LNCaP clone FGC (cell line): ENCODE measurements around the gene SP140.
"Not testable (repeated sequence)": the region's sequence is repeated elsewhere in the genome, so short reads cannot be mapped to it uniquely, and the experiment has no call there.

Source experiments
- DNase-seq: peaks from one replicate; pipeline ENCODE4 v3.0.0-alpha.2; 2011; ENCODE audit warnings: low read depth
- H3K4me3 ChIP-seq: 2 replicates; pipeline ENCODE4 v1.5.1; 2011; ENCODE audit warnings: mild to moderate bottlenecking, low read depth, low read length, control low read depth
- TF ChIP-seq, protein P1 (sequence below): IDR thresholded peaks from 2 replicates; pipeline ENCODE4 v1.5.1; 2012; ENCODE audit warnings: mild to moderate bottlenecking; ENCODE audit not compliant: control insufficient read depth, insufficient read depth; ENCODE audit errors: extremely low read depth

The SP140 gene

DNA sequence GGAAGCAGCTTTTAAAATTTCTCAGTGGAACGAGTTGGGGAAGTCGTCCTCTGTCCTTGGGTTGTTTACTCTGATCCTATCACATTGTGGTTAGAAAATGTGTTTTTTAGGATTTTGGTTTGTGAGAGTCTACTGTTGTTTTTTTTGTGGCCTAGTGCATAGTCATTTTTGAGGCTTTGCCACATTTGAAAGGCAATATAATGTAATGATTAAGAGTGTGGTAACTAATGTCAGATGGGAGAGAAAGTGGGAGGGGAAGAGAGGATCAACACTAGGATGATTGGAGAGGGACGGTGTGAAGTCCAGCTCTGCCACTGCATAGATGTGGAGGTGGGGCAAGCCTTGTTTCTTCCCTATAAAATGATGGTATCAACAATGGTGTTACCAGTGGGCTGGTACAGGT, 109.9 kb downstream of the SP140 start:
- DNase-seq, result no peak
- TF ChIP-seq, protein P1, sequence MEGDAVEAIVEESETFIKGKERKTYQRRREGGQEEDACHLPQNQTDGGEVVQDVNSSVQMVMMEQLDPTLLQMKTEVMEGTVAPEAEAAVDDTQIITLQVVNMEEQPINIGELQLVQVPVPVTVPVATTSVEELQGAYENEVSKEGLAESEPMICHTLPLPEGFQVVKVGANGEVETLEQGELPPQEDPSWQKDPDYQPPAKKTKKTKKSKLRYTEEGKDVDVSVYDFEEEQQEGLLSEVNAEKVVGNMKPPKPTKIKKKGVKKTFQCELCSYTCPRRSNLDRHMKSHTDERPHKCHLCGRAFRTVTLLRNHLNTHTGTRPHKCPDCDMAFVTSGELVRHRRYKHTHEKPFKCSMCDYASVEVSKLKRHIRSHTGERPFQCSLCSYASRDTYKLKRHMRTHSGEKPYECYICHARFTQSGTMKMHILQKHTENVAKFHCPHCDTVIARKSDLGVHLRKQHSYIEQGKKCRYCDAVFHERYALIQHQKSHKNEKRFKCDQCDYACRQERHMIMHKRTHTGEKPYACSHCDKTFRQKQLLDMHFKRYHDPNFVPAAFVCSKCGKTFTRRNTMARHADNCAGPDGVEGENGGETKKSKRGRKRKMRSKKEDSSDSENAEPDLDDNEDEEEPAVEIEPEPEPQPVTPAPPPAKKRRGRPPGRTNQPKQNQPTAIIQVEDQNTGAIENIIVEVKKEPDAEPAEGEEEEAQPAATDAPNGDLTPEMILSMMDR, result no peak
- H3K4me3 ChIP-seq, result no peak overlapping the region

DNA sequence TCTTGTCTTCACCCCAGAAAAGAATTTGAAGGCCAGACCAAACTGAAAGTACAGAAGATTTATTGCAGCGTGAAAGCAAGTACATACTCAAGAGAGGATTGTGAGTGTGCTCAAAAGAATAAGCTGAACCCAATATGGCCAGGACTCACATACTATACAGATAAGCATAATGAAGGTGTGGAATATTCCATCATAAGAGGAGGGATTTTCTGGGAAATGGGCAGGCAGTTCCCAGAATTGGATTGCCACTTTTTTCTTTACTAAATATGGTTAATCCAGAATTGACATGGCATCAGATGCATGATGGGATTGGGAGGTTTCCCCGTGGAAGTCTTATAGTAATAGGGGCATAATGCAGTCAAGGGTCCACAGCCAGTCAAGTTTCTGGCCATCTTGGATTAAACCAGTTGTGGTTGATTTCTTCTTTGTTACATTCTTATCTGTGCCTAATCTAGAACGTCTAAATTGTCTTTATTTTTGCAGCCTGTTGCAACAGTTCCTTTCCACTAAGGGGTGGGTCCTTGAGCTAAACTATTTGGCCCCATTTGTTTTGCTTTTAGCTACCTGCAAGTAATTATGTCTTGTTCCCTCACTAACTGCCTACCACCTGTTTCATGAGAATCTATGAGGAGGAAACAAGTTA, 110.4 kb downstream of the SP140 start:
- TF ChIP-seq, protein P1, result no peak
- no peak overlapping the region for H3K4me3 ChIP-seq
- no peak for DNase-seq

DNA sequence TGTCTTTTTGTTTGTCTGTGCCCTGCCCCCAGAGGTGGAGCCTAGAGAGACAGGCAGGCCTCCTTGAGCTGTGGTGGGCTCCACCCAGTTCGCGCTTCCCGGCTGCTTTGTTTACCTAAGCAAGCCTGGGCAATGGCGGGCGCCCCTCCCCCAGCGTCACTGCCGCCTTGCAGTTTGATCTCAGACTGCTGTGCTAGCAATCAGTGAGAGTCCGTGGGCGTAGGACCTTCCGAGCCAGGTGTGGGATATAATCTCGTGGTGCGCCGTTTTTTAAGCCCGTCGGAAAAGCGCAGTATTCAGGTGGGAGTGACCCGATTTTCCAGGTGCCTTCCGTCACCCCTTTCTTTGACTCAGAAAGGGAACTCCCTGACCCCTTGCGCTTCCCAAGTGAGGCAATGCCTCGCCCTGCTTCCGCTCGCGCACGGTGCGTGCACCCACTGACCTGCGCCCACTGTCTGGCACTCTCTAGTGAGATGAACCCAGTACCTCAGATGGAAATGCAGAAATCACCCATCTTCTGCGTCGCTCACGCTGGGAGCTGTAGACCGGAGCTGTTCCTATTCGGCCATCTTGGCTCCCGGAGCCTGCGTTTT, 116.5 kb downstream of the SP140 start:
- not testable (repeated sequence) for H3K4me3 ChIP-seq, DNase-seq

DNA sequence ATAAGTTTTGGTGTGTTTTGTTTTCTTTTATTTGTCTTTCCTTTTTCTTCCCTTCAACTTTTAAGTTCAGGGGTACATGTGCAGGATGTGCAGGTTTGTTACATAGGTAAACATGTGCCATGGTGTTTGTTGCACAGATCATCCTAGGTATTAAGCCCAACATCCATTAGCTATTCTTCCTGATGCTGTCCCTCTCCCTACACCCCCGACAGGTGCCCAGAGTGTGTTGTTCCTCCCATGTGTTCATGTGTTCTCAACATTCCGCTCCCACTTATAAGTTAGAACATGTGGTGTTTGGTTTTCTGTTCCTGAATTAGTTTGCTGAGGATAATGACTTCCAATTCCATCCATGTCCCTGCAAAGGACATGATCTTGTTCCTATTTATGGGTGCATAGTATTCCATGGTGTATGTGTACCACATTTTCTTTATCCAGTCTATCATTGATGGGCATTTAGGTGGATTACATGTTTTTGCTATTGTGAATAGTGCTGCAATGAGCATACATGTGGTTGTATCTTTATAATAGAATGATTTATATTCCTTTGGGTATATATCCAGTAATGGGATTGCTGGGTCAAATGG, 117.6 kb downstream of the SP140 start:
- H3K4me3 ChIP-seq, DNase-seq: not testable (repeated sequence)

DNA sequence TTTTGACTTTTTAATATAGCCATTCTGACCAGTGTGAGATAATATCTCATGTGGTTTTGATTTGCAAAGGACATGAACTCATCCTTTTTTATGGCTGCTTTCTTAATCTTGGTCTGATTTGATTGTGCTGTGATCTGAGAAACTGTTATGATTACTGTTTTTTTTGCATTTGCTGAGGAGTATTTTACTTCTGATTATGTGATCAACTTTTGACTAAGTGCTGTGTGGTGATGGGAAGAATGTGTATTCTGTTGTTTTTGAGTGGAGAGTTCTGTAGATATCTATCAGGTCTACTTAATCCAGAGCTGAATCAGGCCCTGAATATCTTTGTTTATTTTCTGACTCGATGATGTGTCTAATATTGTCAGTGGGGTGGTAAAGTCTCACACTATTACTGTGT, 118.2 kb downstream of the SP140 start:
- H3K4me3 ChIP-seq, result no peak overlapping the region
- DNase-seq, result no peak
- TF ChIP-seq, protein P1, result no peak

DNA sequence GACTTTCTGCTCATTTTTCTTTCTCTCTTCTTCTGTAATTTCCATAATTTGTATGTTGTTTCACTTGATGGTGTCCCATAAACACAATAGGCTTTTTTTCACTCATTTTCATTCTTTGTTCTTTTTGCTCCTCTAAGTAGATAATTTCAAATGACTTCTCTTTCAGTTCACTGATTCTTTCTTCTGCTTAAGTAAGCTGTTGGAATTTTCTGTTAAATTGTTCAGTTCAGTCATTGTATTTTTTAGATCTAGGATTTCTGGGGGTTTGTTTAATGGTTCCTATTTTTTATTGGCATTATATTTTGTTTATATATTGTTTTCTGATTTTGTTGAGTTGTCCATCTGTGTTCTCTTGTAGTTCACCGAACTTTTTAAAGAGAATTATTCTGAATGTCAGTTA, 120.9 kb downstream of the SP140 start:
- TF ChIP-seq, protein P1, result no peak
- H3K4me3 ChIP-seq, result no peak overlapping the region
- DNase-seq, result no peak

DNA sequence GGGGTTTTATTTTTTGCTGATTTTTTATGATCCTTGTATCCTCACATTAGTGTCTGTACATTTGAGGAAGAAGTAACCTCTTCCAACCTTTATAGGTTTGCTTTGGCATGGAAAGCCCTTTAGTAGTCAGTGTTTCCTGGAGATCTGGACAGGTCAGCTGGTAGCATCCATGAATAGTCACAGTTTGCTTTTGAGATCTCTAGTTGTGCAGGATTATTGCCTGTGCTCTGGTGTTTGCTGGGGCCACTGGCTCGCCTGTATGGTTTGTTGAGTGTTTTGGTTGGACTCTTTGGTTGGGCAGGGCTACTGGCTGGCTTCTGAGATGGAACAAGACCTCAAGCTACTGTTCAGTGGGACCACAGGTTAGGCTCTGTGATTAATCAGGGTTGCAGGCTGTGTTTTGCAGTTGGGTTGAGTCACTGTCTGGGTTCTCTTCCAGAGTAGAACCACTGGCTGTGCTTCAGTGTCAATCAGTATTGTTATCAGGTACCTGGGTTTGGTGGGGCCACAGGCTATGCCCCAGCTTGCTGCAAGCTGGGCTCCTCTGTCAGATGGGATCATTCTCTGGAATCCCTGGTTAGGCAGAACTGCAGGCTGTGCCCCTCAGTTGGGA, 121.5 kb downstream of the SP140 start:
- DNase-seq, result peak; percentile 84
- no peak overlapping the region for H3K4me3 ChIP-seq
- TF ChIP-seq, protein P1, result no peak
